ENCODE data around the gene PNPLA1.

GRCh38 chr6:36339146-36339545 lies 69.3 kb downstream of the PNPLA1 start:
- TF ChIP-seq CTCF (tag by site-specific recombination; IDR thresholded peaks at IDR 0.05) (no peak), ZNF76 (tag by site-specific recombination; IDR thresholded peaks at IDR 0.05; ENCODE audit: borderline replicate concordance, low read depth) (no peak), ZNF121 (tag by site-specific recombination; IDR thresholded peaks at IDR 0.05) (no peak), PATZ1 (tag by site-specific recombination; IDR thresholded peaks at IDR 0.05) (no peak), TSHZ1 (tag by site-specific recombination; IDR thresholded peaks at IDR 0.05; ENCODE audit: borderline replicate concordance) (no peak), ZNF777 (tag by site-specific recombination; IDR thresholded peaks at IDR 0.05; ENCODE audit: borderline replicate concordance) (no peak), FEZF1 (tag by site-specific recombination; IDR thresholded peaks at IDR 0.05) (no peak), ZBTB7A (tag by site-specific recombination; IDR thresholded peaks at IDR 0.05; ENCODE audit: low read depth) (no peak), ZNF600 (tag by site-specific recombination; IDR thresholded peaks at IDR 0.05) (no peak), ZSCAN4 (tag by site-specific recombination; IDR thresholded peaks at IDR 0.05) (no peak), ZNF214 (tag by site-specific recombination; IDR thresholded peaks at IDR 0.05; ENCODE audit: borderline replicate concordance) (no peak), ZNF24 (tag by site-specific recombination; IDR thresholded peaks at IDR 0.05) (no peak), ZNF174 (tag by site-specific recombination; IDR thresholded peaks at IDR 0.05) (no peak)

Data from HEK293 (cell line).